Stimulated activated CD8-positive, alpha-beta memory T cell treated with anti-CD3 and anti-CD28 coated beads, Interleukin-12 subunit alpha, Interleukin-12 subunit beta, amount 100 ng/mL, for 4 hours (primary cell): ENCODE measurements around the gene TIPIN.

Source experiments
- DNase-seq: peaks from one replicate; pipeline ENCODE4 v3.0.0-alpha.2; 2020; ENCODE audit warnings: low read depth

The TIPIN gene

GRCh38 chr15:66296186-66296585 is 60.3 kb downstream of the TIPIN start:
- no peak for DNase-seq

- no peak for DNase-seq
Observed at GRCh38 chr15:66294932-66295235, 61.6 kb downstream of the TIPIN start.

DNA sequence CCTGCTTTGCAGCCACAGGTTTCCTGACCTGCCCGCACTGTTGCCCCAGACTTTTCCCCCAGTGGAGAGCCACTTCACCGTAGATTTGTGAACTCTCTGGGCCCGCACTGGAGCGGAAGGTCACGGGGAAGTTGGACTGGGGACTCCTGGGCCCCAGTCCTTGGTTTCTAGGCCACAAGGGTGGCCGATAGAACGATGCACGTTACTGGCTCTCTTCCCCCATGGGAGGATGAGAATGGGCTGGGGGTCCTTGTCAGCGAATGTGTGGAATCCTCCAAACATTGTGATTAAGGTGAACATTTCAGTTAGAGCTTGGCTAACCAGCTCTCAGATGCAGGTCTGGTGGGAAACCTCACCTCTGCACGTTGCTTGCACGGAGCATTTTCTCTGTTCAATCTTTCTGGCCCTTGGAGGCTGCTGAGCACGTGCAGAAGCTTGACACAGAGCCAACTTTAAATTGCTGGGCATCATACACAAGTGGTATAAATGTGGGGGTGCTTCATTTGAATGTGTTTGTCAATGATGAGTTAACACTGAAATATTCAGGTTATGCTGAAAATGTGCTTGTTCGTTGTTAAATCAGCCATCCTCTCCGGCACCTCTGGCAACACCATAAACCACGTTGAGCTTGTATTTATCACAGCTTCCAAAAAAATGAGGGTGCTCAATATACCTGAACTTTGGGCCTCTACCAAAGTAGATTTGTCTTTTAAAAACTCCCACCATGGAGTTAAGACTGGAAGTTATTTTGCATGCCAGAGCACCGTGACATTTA is 62.1 kb downstream of the TIPIN start:
- DNase-seq: no peak

DNA sequence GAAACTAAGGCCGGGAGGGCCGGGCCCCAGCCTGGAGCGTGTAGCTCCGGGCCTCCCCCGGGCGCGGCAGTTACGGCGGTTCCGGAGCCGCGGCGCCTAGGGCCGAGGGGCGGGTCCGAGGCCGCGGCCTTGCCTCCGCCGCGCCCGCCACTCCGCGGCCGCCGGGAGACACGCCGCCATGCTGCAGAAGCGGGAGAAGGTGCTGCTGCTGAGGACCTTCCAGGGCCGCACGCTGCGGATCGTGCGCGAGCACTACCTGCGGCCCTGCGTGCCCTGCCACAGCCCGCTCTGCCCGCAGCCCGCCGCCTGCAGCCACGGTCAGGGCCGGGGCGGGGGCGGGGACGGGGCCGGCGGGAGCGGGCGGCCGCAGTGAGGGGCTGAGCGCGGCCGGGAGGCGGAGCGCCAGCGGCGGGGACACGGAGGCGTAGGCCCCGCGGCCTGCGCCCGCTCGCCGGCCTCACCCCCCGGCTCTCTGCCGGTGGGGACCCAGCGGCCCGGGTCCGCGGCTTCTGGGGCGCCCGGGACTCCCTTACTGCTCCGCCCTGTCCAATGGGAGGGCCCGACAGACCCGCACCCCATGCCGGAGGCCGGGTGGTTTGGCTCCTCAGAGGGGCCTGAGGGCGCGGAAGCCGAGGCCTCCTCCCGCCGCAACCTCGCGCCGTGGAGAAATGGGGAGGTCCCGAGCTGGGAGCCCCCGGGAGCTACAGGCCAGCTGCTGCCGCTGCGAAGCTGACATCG is 62.9 kb downstream of the TIPIN start, which contains the start of gene DIS3L:
TSS of gene DIS3L (plus strand) at position 150 of the 738 bp plus-strand sequence. CDS start at position 179, 29 bp downstream.
- peak; percentile 48 for DNase-seq

- DNase-seq: no peak
Observed at GRCh38 chr15:66292571-66293418, 63.7 kb downstream of the TIPIN start.

DNA sequence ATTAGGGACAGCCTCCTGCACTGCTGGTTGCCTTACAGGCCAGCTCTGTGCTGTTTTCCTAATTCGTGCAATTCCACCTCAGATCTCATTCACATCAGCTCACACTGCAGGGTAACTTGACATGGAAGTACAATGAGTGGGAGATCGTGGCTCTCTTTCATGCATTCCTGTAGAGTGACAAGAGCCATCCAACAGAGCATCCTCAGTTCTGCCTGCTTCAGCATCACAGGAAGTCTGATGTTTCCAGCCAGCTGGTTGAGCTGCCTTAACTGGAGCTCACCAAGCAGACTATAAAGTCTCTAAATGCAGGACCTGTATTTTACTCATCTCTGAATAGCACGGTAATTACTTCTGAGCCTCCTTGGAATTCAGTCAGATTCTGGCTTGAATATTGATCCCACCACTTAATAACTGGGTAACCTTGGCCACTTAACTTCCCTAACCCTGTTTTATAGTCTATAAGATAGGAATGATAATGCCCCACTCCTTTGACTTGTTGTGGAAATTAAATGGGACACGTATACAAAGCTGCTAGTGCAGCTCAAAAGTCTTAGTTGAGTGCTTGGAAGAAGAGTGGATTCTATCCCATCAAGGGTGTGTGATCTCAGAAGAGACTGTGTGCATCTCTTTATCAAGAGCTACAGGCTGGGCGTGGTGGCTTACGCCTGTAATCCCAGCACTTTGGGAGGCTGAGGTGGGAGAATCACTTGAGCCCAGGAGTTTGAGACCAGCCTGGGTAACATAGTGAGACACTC is 64.5 kb downstream of the TIPIN start:
- DNase-seq: no peak

DNA sequence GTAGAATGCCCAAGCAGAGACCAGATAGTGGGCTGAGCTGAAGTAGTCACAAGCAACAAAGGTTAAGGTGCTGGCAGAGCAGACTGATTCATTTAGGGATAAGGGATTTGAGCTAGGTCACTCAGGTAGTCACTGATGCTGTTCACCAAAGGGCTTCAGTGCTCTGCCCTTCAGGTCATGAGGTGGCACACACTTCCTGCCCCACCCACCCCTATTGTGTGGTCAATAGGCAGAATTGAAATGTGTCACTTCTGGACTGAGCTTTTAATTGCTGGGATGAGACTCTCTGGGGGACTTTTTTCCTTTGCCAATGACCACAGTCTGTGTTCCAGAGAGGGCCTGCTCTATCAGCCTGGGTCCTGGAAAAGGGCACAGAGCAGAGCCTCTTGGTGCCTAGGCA is 66.0 kb downstream of the TIPIN start:
- DNase-seq: no peak

DNA sequence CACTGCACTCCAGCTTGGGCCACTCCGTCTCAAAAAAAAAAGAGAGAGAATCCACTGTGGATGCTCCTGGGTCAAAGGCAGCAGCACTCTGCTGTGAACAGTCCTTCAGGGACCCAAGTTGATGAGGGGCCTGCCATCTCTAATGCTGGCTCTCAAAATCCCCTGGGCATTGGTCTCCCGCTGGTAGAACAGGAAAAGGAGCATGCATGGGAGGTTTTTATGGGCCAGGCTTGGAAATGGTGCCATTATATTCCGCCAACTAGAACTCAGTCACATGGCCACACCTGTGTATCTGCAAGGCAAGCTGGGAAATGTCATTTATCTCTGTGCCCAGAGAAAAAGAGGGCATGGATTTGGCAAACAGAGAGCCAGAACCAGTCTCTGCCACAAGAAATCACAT is 66.5 kb downstream of the TIPIN start:
- DNase-seq: no peak

- no peak for DNase-seq
Observed at GRCh38 chr15:66288551-66289185, 67.8 kb downstream of the TIPIN start.

DNA sequence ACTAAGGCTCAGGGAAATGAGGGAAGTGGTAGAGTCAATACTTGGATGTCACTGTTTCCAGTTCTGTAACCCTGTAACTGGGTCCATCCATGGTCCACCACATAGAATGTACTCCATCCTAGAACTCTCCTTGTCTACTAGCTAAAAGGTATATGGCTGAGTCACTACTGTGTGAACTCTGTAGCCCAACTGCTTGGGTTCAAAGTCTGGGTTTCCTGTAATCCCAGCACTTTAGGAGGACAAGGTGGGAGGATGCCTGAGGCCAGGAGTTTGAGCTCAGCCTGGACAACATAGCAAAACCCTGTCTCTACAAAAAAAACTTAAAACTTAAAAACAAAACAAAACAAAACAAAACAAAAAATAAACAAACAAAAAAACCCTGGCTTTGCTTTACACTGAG is 68.4 kb downstream of the TIPIN start:
- no peak for DNase-seq

DNA sequence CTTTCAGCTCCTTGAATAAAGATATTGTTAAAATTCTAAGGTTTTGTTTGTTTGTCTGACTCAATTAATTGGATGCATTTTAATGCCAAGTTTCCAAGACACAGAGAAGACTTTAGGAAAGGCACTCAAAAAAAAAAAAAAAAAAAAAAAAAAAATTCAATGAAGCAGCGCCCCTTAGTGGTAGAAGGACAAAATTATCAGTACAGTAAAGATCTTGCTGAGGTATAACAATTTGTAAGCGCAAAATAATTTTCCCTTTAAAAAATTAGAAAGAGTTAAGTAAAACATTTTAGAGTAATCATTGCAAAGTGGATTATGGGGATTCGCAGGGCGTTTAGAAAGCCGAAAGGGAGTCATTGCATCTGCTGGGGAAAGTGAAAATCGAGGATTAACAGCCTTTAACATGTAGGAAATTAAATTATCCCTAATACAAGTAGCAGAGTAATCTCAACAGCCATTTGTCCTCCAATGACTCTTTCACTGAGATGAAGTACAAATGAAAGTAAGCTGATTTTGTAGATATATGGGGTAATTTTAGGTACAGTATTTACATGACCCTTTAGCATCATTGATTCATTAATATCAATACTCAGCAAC is 68.9 kb downstream of the TIPIN start:
- no peak for DNase-seq
